Ishikawa (cell line): ENCODE data around the gene RARS2.

Source experiments
- EP300 ChIP-seq: IDR thresholded peaks from 2 replicates; pipeline ENCODE4 v1.6.1; 2012; ENCODE audit warnings: borderline replicate concordance
- RAD21 ChIP-seq: IDR thresholded peaks from 2 replicates; pipeline ENCODE4 v1.6.1; 2012; ENCODE audit warnings: low read depth
- REST ChIP-seq: IDR thresholded peaks from 2 replicates; pipeline ENCODE4 v1.6.1; 2012; ENCODE audit warnings: low read depth, mild to moderate bottlenecking
- ZBTB7A ChIP-seq: IDR thresholded peaks from 2 replicates; pipeline ENCODE4 v1.6.1; 2012; ENCODE audit warnings: low read depth

GRCh38 chr6:87572021-87572420 lies 17.8 kb downstream of the RARS2 start:
- TF ChIP-seq EP300: no peak
- no peak for TF ChIP-seq REST
- TF ChIP-seq RAD21: no peak
- TF ChIP-seq ZBTB7A: no peak
